ENCODE data around the gene PROC.

PROC gene

GRCh38 chr2:127420039-127420864 lies 2.0 kb downstream of the PROC start:
- H3K4me1 Mint-ChIP-seq = peaks cover 24% of the 10 kb centered on the region
- peaks cover 78% of the 10 kb centered on the region for H3K27me3 Mint-ChIP-seq (ENCODE audit: low read depth, poor library complexity)
- no peak overlapping the region for H3K27ac Mint-ChIP-seq
- no peak for DNase-seq
- no peak overlapping the region for H3K4me3 Mint-ChIP-seq
- no peak for TF ChIP-seq CTCF (IDR thresholded peaks at IDR 0.05)
- no peaks in the 10 kb centered on the region for H3K36me3 Mint-ChIP-seq (ENCODE audit: low read depth)
- no peaks in the 10 kb centered on the region for H3K9me3 Mint-ChIP-seq

GRCh38 chr2:127421116-127421800 lies 3.0 kb downstream of the PROC start:
- peaks cover 81% of the 10 kb centered on the region for H3K27me3 Mint-ChIP-seq (ENCODE audit: low read depth, poor library complexity)
- TF ChIP-seq CTCF (IDR thresholded peaks at IDR 0.05) = no peak
- H3K36me3 Mint-ChIP-seq (ENCODE audit: low read depth) = no peaks in the 10 kb centered on the region
- H3K27ac Mint-ChIP-seq = no peak overlapping the region
- peak overlapping the region; percentile 42 for H3K4me3 Mint-ChIP-seq
- DNase-seq = no peak
- peaks cover 22% of the 10 kb centered on the region for H3K4me1 Mint-ChIP-seq
- H3K9me3 Mint-ChIP-seq = no peaks in the 10 kb centered on the region

GRCh38 chr2:127421871-127422558 lies 3.8 kb downstream of the PROC start:
- Mint-ChIP-seq H3K4me1 (peaks cover 15% of the 10 kb centered on the region), H3K36me3 (ENCODE audit: low read depth) (no peaks in the 10 kb centered on the region), H3K4me3 (peak overlapping the region; percentile 66), H3K27me3 (ENCODE audit: low read depth, poor library complexity) (peaks cover 73% of the 10 kb centered on the region), H3K9me3 (no peaks in the 10 kb centered on the region), H3K27ac (no peak overlapping the region)
- no peak for DNase-seq
- no peak for TF ChIP-seq CTCF (IDR thresholded peaks at IDR 0.05)

GRCh38 chr2:127422559-127423477 lies 4.6 kb downstream of the PROC start:
- no peaks in the 10 kb centered on the region for H3K36me3 Mint-ChIP-seq (ENCODE audit: low read depth)
- H3K27ac Mint-ChIP-seq = no peak overlapping the region
- H3K4me3 Mint-ChIP-seq = peak overlapping the region; percentile 75
- peak; percentile 66 for DNase-seq
- peaks cover 65% of the 10 kb centered on the region for H3K27me3 Mint-ChIP-seq (ENCODE audit: low read depth, poor library complexity)
- TF ChIP-seq CTCF (IDR thresholded peaks at IDR 0.05) = no peak
- no peaks in the 10 kb centered on the region for H3K9me3 Mint-ChIP-seq
- peaks cover 7% of the 10 kb centered on the region for H3K4me1 Mint-ChIP-seq

- no peak for TF ChIP-seq CTCF (IDR thresholded peaks at IDR 0.05)
- Mint-ChIP-seq H3K4me3 (peak overlapping the region; percentile 73), H3K27ac (no peak overlapping the region), H3K9me3 (no peaks in the 10 kb centered on the region), H3K4me1 (peaks cover 7% of the 10 kb centered on the region), H3K27me3 (ENCODE audit: low read depth, poor library complexity) (peaks cover 64% of the 10 kb centered on the region), H3K36me3 (ENCODE audit: low read depth) (no peaks in the 10 kb centered on the region)
- DNase-seq = peak; percentile 30
Observed at GRCh38 chr2:127423478-127423843, 5.2 kb downstream of the PROC start.

Data from nephron progenitor cell (in vitro differentiated cells).